Ovary (tissue), 9 donors: Measurements from ENCODE around the gene TEDC2. TPM values are rescaled to one million over a fixed set of nuclear protein-coding genes. Genes with fewer than 3 reads are reported as not detected.

Source experiments
- DNase-seq, 5 donors: peaks; one replicate each; pipeline ENCODE4 v3.0.0-alpha.2; 2019 to 2020
- H3K27ac ChIP-seq, 2 donors: fragments of 200-600 bp; one replicate each; pipeline versions ENCODE4 v1.5.1 to v1.8.0; 2019 to 2022
- H3K27me3 ChIP-seq: fragments of 200-600 bp; one replicate; pipeline ENCODE4 v1.8.0; 2022
- H3K36me3 ChIP-seq: fragments of 200-600 bp; sonication (generic); one replicate; pipeline ENCODE4 v1.5.1; 2019
- H3K4me1 ChIP-seq: one replicate; pipeline ENCODE4 v1.8.1; 2013; ENCODE audit warnings: mild to moderate bottlenecking, moderate library complexity; ENCODE audit not compliant: insufficient read depth
- H3K4me3 ChIP-seq: fragments of 200-600 bp; sonication (generic); one replicate; pipeline ENCODE4 v1.5.1; 2017
- H3K9me3 ChIP-seq, 2 donors: fragments of 200-600 bp in 1 of 2; sonication (generic) in 1 of 2; one replicate each; pipeline versions ENCODE4 v1.5.1 to v1.8.1; 2013 to 2019; ENCODE audit warnings: mild to moderate bottlenecking in 1 of 2, moderate library complexity in 1 of 2
- CTCF ChIP-seq, 3 donors: fragments of 450-650 bp in 2 of 3; fragments of 200-600 bp in 1 of 3; IDR thresholded peaks; one replicate each; pipeline versions ENCODE4 v1.5.1 to v1.8.0; 2016 to 2022; ENCODE audit warnings: antibody characterized with exemption in 3 of 3, mild to moderate bottlenecking in 1 of 3
- EP300 ChIP-seq: sonication (generic); formaldehyde crosslinking; IDR thresholded peaks from one replicate; pipeline ENCODE4 v1.6.1; 2017; ENCODE audit warnings: antibody characterized with exemption
- POLR2A ChIP-seq: fragments of 450-650 bp; IDR thresholded peaks from one replicate; pipeline ENCODE4 v1.6.1; 2017; ENCODE audit warnings: antibody characterized with exemption, mild to moderate bottlenecking, moderate library complexity
- WGBS, 3 donors: extraction: QIAGEN DNeasy Blood & Tissue Kit in 1 of 3; methylation state at CpG; one replicate each; pipeline versions ENCODE4 v1.1.5 to v1.1.7; 2013 to 2017; 5-methylcytosine and 5-hydroxymethylcytosine counted together
- intact Hi-C, 4 donors: fragments of 100-400 bp; cut with DNase I; formaldehyde crosslinking; loops; one replicate each; pipeline versions ENCODE4 v1.11.0 to v1.15.1; 2022 to 2023
- polyA plus RNA-seq, 2 donors: library from polyadenylated mRNA; stranded (reverse); fragments of 200-250 nt in 1 of 2; fragments of 350-450 nt in 1 of 2; fragmentation: Illumina TruSeq in 1 of 2; extraction: RNeasy Lipid Tissue Mini Kit (QIAGEN cat#74804) in 1 of 2; gene quantifications; one replicate each; pipeline ENCODE4 v1.2.3, GENCODE V29; 2013 to 2014
- total RNA-seq, 7 donors: library from RNA; depleted of rRNA in 2 of 7; stranded (reverse); fragments of >200 nt in 2 of 7; fragmentation: NEBNext Ultra II Directional in 3 of 7; extraction: Animal tissue kit (Norgen Biotek cat#: 25700) in 3 of 7; gene quantifications; one replicate each; pipeline versions ENCODE4 v1.1.0 to v1.2.4, GENCODE V29; 2016 to 2023
- donor health status: DM: no; HTN: no; CAD: no; lungs with moderate emphysema.
- donor health status: DM: no; HTN: no; CAD: no.
- donor health status: Bipolar disorder and iron deficiency.
- donor health status: DM: yes; HTN: yes; CAD: no.
- donor health status: DM: no; HTN: no; CAD: no.
- donor health status: DM: yes; HTN: yes; CAD: no.

The TEDC2 gene
- total and polyA plus RNA-seq, 9 donors, result 0.38 to 2.0 (median 1.3) TPM; not detected in 3

- no peak overlapping the region for H3K4me3 ChIP-seq
- no peak overlapping the region for H3K27ac ChIP-seq
- no peaks in the 10 kb centered on the region for H3K27me3 ChIP-seq
- DNase-seq, result no peak
- WGBS, 3 donors, result 89 to 94% (median 91%) methylated on average over 21 of the region's 21 CpGs
- H3K9me3 ChIP-seq, result no peaks in the 10 kb centered on the region
- TF ChIP-seq CTCF (IDR thresholded peaks at IDR 0.05), result no peak
- TF ChIP-seq EP300, result no peak
- H3K36me3 ChIP-seq, result no peaks in the 10 kb centered on the region
- intact Hi-C loops, result no loop called here
- peaks cover 3% of the 10 kb centered on the region for H3K4me1 ChIP-seq
These were observed 3.3 kb upstream of the TEDC2 start for GRCh38 chr16:2456551-2457153.

DNA sequence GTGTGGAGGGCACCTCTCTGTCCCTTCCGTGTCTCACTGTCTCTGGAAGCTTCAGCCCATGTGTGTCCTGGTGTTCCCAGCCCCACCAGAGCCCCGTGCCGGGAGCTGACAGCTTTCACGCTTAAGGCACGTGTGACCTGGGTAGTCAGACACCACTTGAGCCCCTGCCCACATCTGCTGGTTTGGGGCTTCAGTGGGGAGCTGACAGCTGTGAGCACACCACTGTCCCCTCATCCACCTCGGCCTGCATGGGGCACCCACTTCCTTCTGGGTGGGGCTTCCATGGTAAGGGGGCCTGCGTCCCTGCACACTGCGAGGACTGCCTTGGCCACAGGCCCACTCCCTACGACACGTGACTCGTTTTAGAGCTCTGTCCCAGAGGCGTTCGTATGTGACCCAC is 2.6 kb upstream of the TEDC2 start:
- WGBS, 3 donors, result 66 to 68% (median 68%) methylated on average over 12 to 13 of the region's 13 CpGs
- peak in 2 of 5 donors; percentile 16 to 34 for DNase-seq
- Histone ChIP-seq H3K27me3 (no peaks in the 10 kb centered on the region), H3K4me3 (no peak overlapping the region), H3K27ac (no peak overlapping the region), H3K9me3 (no peaks in the 10 kb centered on the region), H3K4me1 (peaks cover 3% of the 10 kb centered on the region), H3K36me3 (no peaks in the 10 kb centered on the region)
- intact Hi-C loops, result no loop called here
- TF ChIP-seq CTCF (IDR thresholded peaks at IDR 0.05) (no peak), EP300 (no peak)

DNA sequence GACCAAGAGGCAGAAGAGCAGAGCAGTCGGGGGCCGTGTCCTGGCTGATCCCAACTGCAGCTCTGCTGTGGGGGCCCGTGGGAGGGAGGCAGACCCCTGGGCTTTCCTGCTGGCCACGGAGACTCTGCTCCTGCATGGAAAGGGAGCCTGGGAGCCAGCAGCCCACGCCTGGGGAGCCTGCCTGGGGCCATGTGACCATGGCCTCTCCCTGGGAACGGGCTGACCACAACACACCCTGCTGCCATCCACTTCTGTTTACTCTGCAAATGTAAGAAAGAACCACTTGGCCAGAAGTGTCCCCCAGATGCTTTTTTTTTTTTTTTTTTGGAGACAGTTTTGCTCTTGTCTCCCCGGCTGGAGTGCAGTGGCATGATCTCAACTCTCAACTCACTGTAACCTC is 2.0 kb upstream of the TEDC2 start:
- Histone ChIP-seq H3K4me3 (no peak overlapping the region), H3K9me3 (no peaks in the 10 kb centered on the region), H3K27me3 (no peaks in the 10 kb centered on the region), H3K27ac (no peak overlapping the region), H3K36me3 (no peaks in the 10 kb centered on the region), H3K4me1 (peaks cover 3% of the 10 kb centered on the region)
- 55 to 58% (median 57%) methylated on average over 7 of the region's 7 CpGs for WGBS, 3 donors
- peak in 1 of 5 donors; percentile 15 for DNase-seq
- intact Hi-C loops, result no loop called here
- no peak for TF ChIP-seq EP300
- no peak for TF ChIP-seq POLR2A
- TF ChIP-seq CTCF (IDR thresholded peaks at IDR 0.05), result no peak

GRCh38 chr16:2458887-2459646 is 842 bp upstream of the TEDC2 start:
- H3K27me3 ChIP-seq, result no peaks in the 10 kb centered on the region
- H3K4me3 ChIP-seq, result peak overlapping the region; percentile 38
- H3K27ac ChIP-seq, result no peak overlapping the region
- intact Hi-C loops, result no loop called here
- DNase-seq, result peak in 2 of 5 donors; percentile 35 to 48
- H3K4me1 ChIP-seq, result peaks cover 3% of the 10 kb centered on the region
- TF ChIP-seq POLR2A, result no peak
- no peak for TF ChIP-seq EP300
- TF ChIP-seq CTCF (IDR thresholded peaks at IDR 0.05), result no peak
- H3K36me3 ChIP-seq, result no peaks in the 10 kb centered on the region
- 19% methylated on average over 18 of the region's 18 CpGs for WGBS, 3 donors
- H3K9me3 ChIP-seq, result no peaks in the 10 kb centered on the region
